B cell (primary cell): ENCODE data around the gene CACNA1A. TPM values are rescaled to one million over a fixed set of nuclear protein-coding genes. Genes with fewer than 3 reads are reported as not detected.
A peak's percentile ranks its signal among the peaks of the same experiment; 100 is the strongest.

ENCODE experiments used
- ATAC-seq: fragments of 200-7000 bp; cut with Tn5 transposase; one replicate; pipeline ENCODE4 v1.10.0; 2021; ENCODE audit warnings: low read depth, mild to moderate bottlenecking, moderate number of reproducible peaks, moderate library complexity
- CTCF ChIA-PET: fragments of 350-600 bp; sonication (Branson Sonifier 250); formaldehyde crosslinking; loops from one replicate; lab custom pipeline; 2021; ENCODE audit warnings: antibody characterized with exemption, inconsistent platforms; lab: Charles Lee
- POLR2A ChIA-PET: fragments of 350-600 bp; sonication (Branson Sonifier 250); formaldehyde crosslinking; loops from one replicate; lab custom pipeline; 2021; ENCODE audit warnings: antibody characterized with exemption; lab: Charles Lee
- DNase-seq: peaks from one replicate; pipeline ENCODE4 v3.0.0; 2013
- H2AFZ ChIP-seq: 2 replicates; pipeline ENCODE4 v1.6.1; 2012; ENCODE audit warnings: mild to moderate bottlenecking, low read depth, low read length; ENCODE audit not compliant: insufficient read depth, poor library complexity, severe bottlenecking
- H3K27ac ChIP-seq, 2 donors: 1 replicate in 1 of 2; 2 replicates in 1 of 2; pipeline ENCODE4 v1.5.1; 2012 to 2013; ENCODE audit warnings: low read length in 2 of 2, mild to moderate bottlenecking in 2 of 2, moderate library complexity in 1 of 2
- H3K27me3 ChIP-seq, 4 experiments: fragments of 200-600 bp in 1 of 4; sonication (generic) in 1 of 4; replicated peaks in 1 of 4; 1 replicate in 2 of 4; 2 replicates in 2 of 4; pipeline versions ENCODE4 v1.6.1 to v1.7.0; 2013 to 2016; ENCODE audit warnings: low read length in 3 of 4, mild to moderate bottlenecking in 2 of 4, mixed read lengths in 1 of 4, moderate library complexity in 1 of 4; ENCODE audit not compliant: insufficient read depth in 4 of 4, control insufficient read depth in 3 of 4; ENCODE audit errors: control extremely low read depth in 1 of 4
- H3K36me3 ChIP-seq, 2 experiments: replicated peaks in 1 of 2; 1 replicate in 1 of 2; 2 replicates in 1 of 2; pipeline versions ENCODE4 v1.6.1 to v1.7.1; 2013; ENCODE audit warnings: low read length in 1 of 2; ENCODE audit not compliant: insufficient read depth in 2 of 2, control insufficient read depth in 1 of 2; ENCODE audit errors: control extremely low read depth in 1 of 2, extremely low read depth in 1 of 2
- H3K4me1 ChIP-seq, 2 donors: fragments of 200-600 bp in 1 of 2; sonication (generic) in 1 of 2; 1 replicate in 1 of 2; 2 replicates in 1 of 2; pipeline versions ENCODE4 v1.5.1 to v1.6.1; 2013 to 2017; ENCODE audit warnings: low read length in 2 of 2; ENCODE audit not compliant: control insufficient read depth in 2 of 2, insufficient read depth in 2 of 2
- H3K4me2 ChIP-seq: replicated peaks from 2 replicates; pipeline ENCODE3; 2012; ENCODE audit warnings: mild to moderate bottlenecking, low read depth, low read length; ENCODE audit not compliant: poor library complexity, severe bottlenecking
- H3K4me3 ChIP-seq, 5 experiments: fragments of 200-600 bp in 1 of 5; sonication (generic) in 1 of 5; 1 replicate in 3 of 5; 2 replicates in 2 of 5; pipeline versions ENCODE4 v1.5.1 to v1.7.0; 2011 to 2016; ENCODE audit warnings: low read length in 4 of 5, mild to moderate bottlenecking in 4 of 5, low read depth in 2 of 5, control low read depth in 1 of 5, moderate library complexity in 1 of 5; ENCODE audit not compliant: insufficient read depth in 1 of 5; ENCODE audit errors: control extremely low read depth in 1 of 5, extremely low read depth in 1 of 5
- H3K79me2 ChIP-seq: fragments of 200-600 bp; sonication (generic); one replicate; pipeline ENCODE4 v1.6.0; 2016; ENCODE audit warnings: low read length; ENCODE audit not compliant: control insufficient read depth, insufficient read depth
- H3K9ac ChIP-seq: fragments of 200-600 bp; sonication (generic); 2 replicates; pipeline ENCODE4 v1.6.1; 2017; ENCODE audit warnings: mild to moderate bottlenecking, low read length, moderate library complexity
- H3K9me3 ChIP-seq, 3 donors: one replicate each; pipeline versions ENCODE4 v1.6.1 to v1.7.1; 2013; ENCODE audit warnings: low read length in 2 of 3; ENCODE audit not compliant: control insufficient read depth in 2 of 3, insufficient read depth in 1 of 3; ENCODE audit errors: control extremely low read depth in 1 of 3
- H4K20me1 ChIP-seq: 2 replicates; pipeline ENCODE4 v1.6.0; 2012; ENCODE audit warnings: mild to moderate bottlenecking, low read length; ENCODE audit not compliant: insufficient read depth, control insufficient read depth, poor library complexity, severe bottlenecking
- H3K27ac Mint-ChIP-seq: one replicate; pipeline ENCODE4 v1.8.0; 2021; ENCODE audit warnings: mixed read lengths
- H3K27me3 Mint-ChIP-seq: one replicate; pipeline ENCODE4 v1.8.0; 2021; ENCODE audit warnings: mixed read lengths
- H3K4me1 Mint-ChIP-seq: one replicate; pipeline ENCODE4 v1.8.0; 2021; ENCODE audit warnings: mixed read lengths
- H3K4me3 Mint-ChIP-seq: one replicate; pipeline ENCODE4 v1.8.0; 2021; ENCODE audit warnings: mixed read lengths
- H3K9me3 Mint-ChIP-seq: one replicate; pipeline ENCODE4 v1.8.0; 2022; ENCODE audit warnings: mixed read lengths; ENCODE audit not compliant: insufficient read depth
- EZH2 ChIP-seq: IDR thresholded peaks from 2 replicates; pipeline ENCODE4 v1.6.1; 2012; ENCODE audit warnings: borderline replicate concordance, low read depth, mild to moderate bottlenecking, moderate library complexity, low read length; ENCODE audit not compliant: insufficient read depth, poor library complexity, severe bottlenecking
- WGBS: methylation state at CpG from one replicate; pipeline ENCODE4 v1.1.5; 2013; ENCODE audit warnings: missing lambda C conversion rate; ENCODE audit not compliant: insufficient coverage; 5-methylcytosine and 5-hydroxymethylcytosine counted together
- intact Hi-C: fragments of 100-400 bp; cut with micrococcal nuclease; formaldehyde crosslinking; loops from one replicate; pipeline ENCODE4 v1.10.0; 2022
- polyA plus RNA-seq: library from polyadenylated mRNA; depleted of rRNA; stranded (reverse); fragments of >200 nt; gene quantifications from 2 replicates; pipeline ENCODE4 v1.2.3, GENCODE V29; 2012
- total RNA-seq, 2 donors: library from RNA; stranded (reverse); fragments of 120-200 nt in 1 of 2; gene quantifications; 1 replicate in 1 of 2; 2 replicates in 1 of 2; pipeline versions ENCODE4 v1.2.3 to v1.2.4, GENCODE V29; 2013 to 2022
- TF ChIP-seq, protein P1 (sequence below): fragments of 200-600 bp; IDR thresholded peaks from one replicate; pipeline ENCODE4 v1.8.0; 2022; ENCODE audit warnings: antibody characterized with exemption, mild to moderate bottlenecking

Gene CACNA1A
- total and polyA plus RNA-seq, 2 donors (not counting 1 experiment from before 2014, with no cell fraction given), result 1.2 to 1.3 TPM

DNA sequence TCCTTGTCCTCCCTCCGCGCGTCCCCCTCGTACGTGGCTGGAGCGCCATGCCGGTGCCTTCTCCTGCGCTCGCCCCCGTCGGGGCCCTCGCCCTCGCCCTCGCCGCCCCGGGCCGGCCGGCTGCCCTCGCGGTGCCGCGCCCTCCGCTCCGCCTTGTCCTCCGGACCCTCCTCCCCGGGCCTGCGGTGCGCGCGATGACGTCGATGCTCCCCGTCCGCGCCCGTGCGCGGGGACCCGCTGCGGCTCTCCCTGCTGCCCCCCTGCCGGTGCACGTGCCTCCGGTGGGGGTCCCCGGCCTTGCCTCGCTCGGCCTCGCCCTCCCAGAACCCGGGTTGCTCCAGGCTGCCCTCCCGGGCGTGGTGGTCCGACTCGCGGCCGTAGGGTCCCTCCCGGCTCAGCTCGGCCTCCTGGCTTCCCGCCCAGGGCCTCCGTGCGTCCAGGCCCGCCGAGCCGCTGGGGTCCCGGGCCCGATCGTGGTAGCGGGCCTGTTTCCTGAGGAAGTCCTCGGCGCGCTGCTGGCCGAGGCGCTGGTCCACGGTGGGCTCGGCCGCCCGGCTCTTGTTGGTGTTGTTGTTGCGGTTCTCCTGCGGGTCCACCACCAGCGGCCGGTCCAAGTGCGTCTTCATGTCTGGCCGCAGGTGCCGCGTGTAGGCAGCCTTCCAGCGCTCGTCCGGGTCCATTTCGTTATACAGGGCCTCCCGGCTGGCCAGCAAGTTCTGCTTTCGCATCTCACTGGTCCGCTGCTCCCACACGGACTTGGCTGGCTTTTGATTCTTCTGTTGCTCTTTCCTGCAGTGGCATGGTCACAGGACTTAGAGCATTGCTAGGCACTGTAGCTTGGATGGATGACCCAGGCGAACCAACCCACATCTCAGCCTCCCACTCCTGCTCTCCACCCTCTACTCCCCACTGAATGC lies 207.5 kb downstream of the CACNA1A start:
- Histone ChIP-seq H3K79me2 (no peaks in the 10 kb centered on the region), H3K36me3 (no peaks in the 10 kb centered on the region), H3K9ac (no peak overlapping the region), H3K9me3 (peaks cover 0 to 3% (median 0%) of the 10 kb centered on the region in 3 donors), H3K4me2 (peak overlapping the region; percentile 43), H3K27ac (no peak overlapping the region), H2AFZ (no peak overlapping the region), H3K27me3 (peaks cover 0 to 14% (median 7%) of the 10 kb centered on the region in 4 experiments), H3K4me1 (no peaks in the 10 kb centered on the region), H4K20me1 (no peaks in the 10 kb centered on the region), H3K4me3 (no peak overlapping the region)
- DNase-seq, result no peak
- WGBS, result 40% methylated on average over 92 of the region's 92 CpGs
- CTCF ChIA-PET, result no interaction called here
- intact Hi-C loops, result no loop called here
- POLR2A ChIA-PET, result no interaction called here
- no peak for TF ChIP-seq EZH2
- TF ChIP-seq, protein P1, sequence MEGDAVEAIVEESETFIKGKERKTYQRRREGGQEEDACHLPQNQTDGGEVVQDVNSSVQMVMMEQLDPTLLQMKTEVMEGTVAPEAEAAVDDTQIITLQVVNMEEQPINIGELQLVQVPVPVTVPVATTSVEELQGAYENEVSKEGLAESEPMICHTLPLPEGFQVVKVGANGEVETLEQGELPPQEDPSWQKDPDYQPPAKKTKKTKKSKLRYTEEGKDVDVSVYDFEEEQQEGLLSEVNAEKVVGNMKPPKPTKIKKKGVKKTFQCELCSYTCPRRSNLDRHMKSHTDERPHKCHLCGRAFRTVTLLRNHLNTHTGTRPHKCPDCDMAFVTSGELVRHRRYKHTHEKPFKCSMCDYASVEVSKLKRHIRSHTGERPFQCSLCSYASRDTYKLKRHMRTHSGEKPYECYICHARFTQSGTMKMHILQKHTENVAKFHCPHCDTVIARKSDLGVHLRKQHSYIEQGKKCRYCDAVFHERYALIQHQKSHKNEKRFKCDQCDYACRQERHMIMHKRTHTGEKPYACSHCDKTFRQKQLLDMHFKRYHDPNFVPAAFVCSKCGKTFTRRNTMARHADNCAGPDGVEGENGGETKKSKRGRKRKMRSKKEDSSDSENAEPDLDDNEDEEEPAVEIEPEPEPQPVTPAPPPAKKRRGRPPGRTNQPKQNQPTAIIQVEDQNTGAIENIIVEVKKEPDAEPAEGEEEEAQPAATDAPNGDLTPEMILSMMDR, result no peak
- peak overlapping the region; percentile 15 for H3K4me3 Mint-ChIP-seq
- no peak overlapping the region for H3K27ac Mint-ChIP-seq
- ATAC-seq, result no peak
- H3K9me3 Mint-ChIP-seq, result no peaks in the 10 kb centered on the region
- peaks cover 52% of the 10 kb centered on the region for H3K27me3 Mint-ChIP-seq
- no peaks in the 10 kb centered on the region for H3K4me1 Mint-ChIP-seq

DNA sequence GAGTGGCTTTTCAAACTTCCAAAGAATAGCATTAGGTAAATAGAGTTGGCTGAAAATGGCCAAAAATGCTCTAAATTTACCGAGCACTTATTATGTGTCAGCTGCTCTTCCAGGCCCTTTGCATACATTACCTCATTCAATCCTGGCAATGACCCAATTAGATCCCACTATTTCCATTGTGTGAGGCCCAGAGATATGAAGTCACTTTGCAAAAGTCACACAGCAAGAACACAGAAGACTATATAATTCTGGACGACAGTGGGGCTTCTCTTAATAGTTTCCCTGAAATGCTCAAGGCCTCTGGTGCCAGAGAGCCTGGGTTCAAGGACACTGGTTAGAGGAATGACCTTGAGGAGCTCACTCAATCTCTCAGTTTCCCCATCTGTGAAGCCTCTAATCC lies 209.3 kb downstream of the CACNA1A start:
- no peak for ATAC-seq
- Histone ChIP-seq H3K27ac (no peak overlapping the region), H3K9me3 (peaks cover 0 to 3% (median 0%) of the 10 kb centered on the region in 3 donors), H3K36me3 (no peaks in the 10 kb centered on the region), H3K79me2 (no peaks in the 10 kb centered on the region), H3K4me3 (no peak overlapping the region), H3K9ac (no peak overlapping the region), H2AFZ (no peak overlapping the region), H3K27me3 (peaks cover 0 to 9% (median 4%) of the 10 kb centered on the region in 4 experiments), H4K20me1 (no peaks in the 10 kb centered on the region), H3K4me2 (no peak overlapping the region), H3K4me1 (no peaks in the 10 kb centered on the region)
- POLR2A ChIA-PET, result no interaction called here
- no peaks in the 10 kb centered on the region for H3K4me1 Mint-ChIP-seq
- DNase-seq, result no peak
- H3K27me3 Mint-ChIP-seq, result peaks cover 38% of the 10 kb centered on the region
- intact Hi-C loops, result no loop called here
- no peak overlapping the region for H3K4me3 Mint-ChIP-seq
- no peak overlapping the region for H3K27ac Mint-ChIP-seq
- WGBS, result 100% methylated on average over 1 of the region's 2 CpGs
- CTCF ChIA-PET, result interaction anchor here (0.5 kb wide), 1 partner anchor 1182 kb away, joined by 3 read pairs; no protein-coding TSS in a partner anchor
- no peak for TF ChIP-seq EZH2
- TF ChIP-seq, protein P1, result no peak
- H3K9me3 Mint-ChIP-seq, result no peaks in the 10 kb centered on the region
